Memory B cell (primary cell): ENCODE results near the gene ERAS.
"Not testable (repeated sequence)": the region's sequence is repeated elsewhere in the genome, so short reads cannot be mapped to it uniquely, and the experiment has no call there.

ENCODE experiments used
- ATAC-seq: fragments of 150-1000 bp; cut with Tn5 transposase; 2 replicates; pipeline ENCODE4 v1.10.0; 2021; ENCODE audit warnings: low read depth, mild to moderate bottlenecking, moderate library complexity
- DNase-seq, 2 donors: peaks; one replicate each; pipeline ENCODE4 v3.0.0; 2022; ENCODE audit warnings: low spot score in 2 of 2
- H3K27ac Mint-ChIP-seq: one replicate; pipeline ENCODE4 v1.8.0; 2022; ENCODE audit warnings: mild to moderate bottlenecking, moderate library complexity, mixed read lengths
- H3K27me3 Mint-ChIP-seq: one replicate; pipeline ENCODE4 v1.8.0; 2022; ENCODE audit warnings: mixed read lengths
- H3K36me3 Mint-ChIP-seq: one replicate; pipeline ENCODE4 v1.8.0; 2022; ENCODE audit warnings: mild to moderate bottlenecking, mixed read lengths
- H3K4me1 Mint-ChIP-seq: one replicate; pipeline ENCODE4 v1.8.0; 2022; ENCODE audit warnings: mixed read lengths
- H3K4me3 Mint-ChIP-seq: one replicate; pipeline ENCODE4 v1.8.0; 2022; ENCODE audit warnings: mild to moderate bottlenecking, moderate library complexity, mixed read lengths
- H3K9me3 Mint-ChIP-seq: one replicate; pipeline ENCODE4 v1.8.0; 2022; ENCODE audit warnings: mixed read lengths

The ERAS gene

DNA sequence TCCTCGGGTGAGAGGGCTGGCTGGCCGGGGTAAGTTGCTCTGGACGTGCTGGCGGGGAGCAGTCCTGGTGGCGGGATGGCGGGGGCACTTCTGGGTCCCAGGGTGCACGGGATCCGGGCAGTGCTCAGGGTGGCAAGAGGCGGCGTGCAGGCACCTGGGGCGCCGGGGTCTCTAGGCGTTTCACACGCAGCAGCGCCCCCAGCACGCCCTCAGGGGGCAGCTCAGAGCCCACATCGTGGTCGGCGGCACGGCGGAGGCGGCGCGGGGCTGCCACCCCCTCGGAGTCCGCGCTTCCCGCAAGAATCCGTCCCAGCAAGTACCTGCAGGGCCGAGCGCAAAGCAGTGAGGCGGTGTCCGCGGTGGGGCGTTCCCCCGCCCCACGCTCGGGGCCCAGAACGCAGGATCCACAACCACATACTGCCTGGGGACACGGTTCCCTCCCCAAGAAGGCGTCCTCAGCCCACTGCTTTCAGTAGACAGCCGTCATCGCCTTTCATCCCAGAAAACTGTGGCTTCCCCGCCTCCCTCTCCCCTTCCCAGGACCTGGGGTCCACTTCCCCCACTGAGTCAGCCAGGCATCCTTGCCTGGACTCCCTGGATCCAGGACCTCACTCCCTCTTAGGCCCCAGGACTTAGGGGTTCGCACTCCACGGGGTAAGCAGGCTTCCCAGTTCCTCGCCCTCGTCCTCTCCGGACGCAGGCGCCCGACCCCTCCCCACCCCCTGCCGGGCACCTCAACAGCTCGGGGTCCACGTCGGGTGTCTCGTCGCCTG, 5.0 kb downstream of the ERAS start:
- Mint-ChIP-seq H3K36me3 (peaks cover 5% of the 10 kb centered on the region), H3K4me1 (peaks cover 9% of the 10 kb centered on the region), H3K27me3 (peaks cover 21% of the 10 kb centered on the region), H3K9me3 (no peaks in the 10 kb centered on the region), H3K27ac (no peak overlapping the region), H3K4me3 (no peak overlapping the region)
- ATAC-seq (no peak), DNase-seq (no peak)

DNA sequence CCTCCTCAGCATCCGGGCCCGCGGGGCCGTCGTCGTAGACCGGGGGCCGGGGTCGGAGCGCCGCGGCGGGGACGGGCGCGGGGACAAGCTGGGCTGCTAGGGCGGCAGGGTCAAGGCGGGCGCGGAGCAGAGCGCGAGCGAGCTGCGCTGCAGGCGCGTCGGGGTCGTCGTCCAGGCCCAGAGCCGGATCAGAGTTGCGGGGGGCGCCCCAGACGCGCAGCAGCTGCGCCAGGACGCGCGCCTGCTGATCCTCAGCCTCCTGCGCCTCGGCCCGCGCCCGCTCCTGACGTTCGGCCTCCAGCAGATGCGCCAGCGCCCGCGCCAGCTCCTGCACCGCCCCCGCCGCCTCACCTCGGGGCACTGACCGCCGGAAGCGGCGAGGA, 5.6 kb downstream of the ERAS start:
- H3K9me3 Mint-ChIP-seq: no peaks in the 10 kb centered on the region
- peaks cover 22% of the 10 kb centered on the region for H3K27me3 Mint-ChIP-seq
- no peak overlapping the region for H3K27ac Mint-ChIP-seq
- H3K4me1 Mint-ChIP-seq: peaks cover 9% of the 10 kb centered on the region
- no peak for ATAC-seq
- no peak overlapping the region for H3K4me3 Mint-ChIP-seq
- DNase-seq: no peak
- peaks cover 5% of the 10 kb centered on the region for H3K36me3 Mint-ChIP-seq

DNA sequence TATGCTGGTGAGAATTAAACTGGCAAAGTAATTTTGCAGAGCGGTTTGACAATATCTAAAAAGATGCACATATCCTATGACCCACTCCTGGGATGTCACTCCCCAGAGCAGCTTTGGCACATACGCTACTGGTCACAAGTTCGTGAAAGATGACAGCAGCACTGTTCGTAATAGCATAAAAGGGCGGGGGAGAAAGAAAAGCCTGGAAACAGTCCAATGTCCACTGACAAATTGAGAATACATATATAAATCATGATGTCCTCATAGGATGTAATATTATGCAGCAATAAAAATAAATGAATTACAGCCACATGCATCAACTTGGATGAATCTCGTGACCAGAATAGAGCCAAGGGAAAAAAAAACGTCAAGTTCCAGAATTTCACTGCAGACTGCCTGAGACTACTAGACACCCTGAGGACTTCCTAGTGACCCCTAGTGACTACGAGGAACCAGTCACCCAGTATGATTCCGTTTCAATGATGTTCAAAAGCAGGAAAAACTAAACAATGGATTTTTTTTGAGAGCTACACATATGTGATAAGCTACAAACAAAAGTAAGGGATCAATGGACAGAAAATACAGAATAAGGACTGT, 7.3 kb downstream of the ERAS start:
- no peak for ATAC-seq
- H3K4me1 Mint-ChIP-seq: peaks cover 9% of the 10 kb centered on the region
- H3K9me3 Mint-ChIP-seq: no peaks in the 10 kb centered on the region
- H3K27me3 Mint-ChIP-seq: peaks cover 16% of the 10 kb centered on the region
- H3K4me3 Mint-ChIP-seq: no peak overlapping the region
- no peak for DNase-seq
- no peaks in the 10 kb centered on the region for H3K36me3 Mint-ChIP-seq
- H3K27ac Mint-ChIP-seq: no peak overlapping the region

DNA sequence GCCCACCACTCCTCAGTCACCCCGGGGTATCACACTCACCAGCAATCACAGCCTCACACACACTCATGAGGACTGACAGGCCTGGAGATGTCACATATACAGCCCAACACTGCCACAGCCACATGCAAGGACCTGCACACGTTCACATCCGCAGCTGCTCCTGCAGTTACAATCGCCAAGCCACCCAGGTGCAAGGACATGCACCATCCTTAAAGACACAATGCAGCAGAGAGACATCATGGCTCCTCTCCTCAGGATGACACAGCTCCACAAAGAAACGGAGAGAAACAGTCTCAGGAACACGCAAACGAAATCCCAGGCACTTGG, 8.0 kb downstream of the ERAS start:
- peaks cover 9% of the 10 kb centered on the region for H3K4me1 Mint-ChIP-seq
- no peaks in the 10 kb centered on the region for H3K9me3 Mint-ChIP-seq
- no peaks in the 10 kb centered on the region for H3K36me3 Mint-ChIP-seq
- H3K4me3 Mint-ChIP-seq: peak overlapping the region; percentile 64
- no peak overlapping the region for H3K27ac Mint-ChIP-seq
- H3K27me3 Mint-ChIP-seq: peaks cover 15% of the 10 kb centered on the region
- ATAC-seq (peak; percentile 24), DNase-seq (no peak)

DNA sequence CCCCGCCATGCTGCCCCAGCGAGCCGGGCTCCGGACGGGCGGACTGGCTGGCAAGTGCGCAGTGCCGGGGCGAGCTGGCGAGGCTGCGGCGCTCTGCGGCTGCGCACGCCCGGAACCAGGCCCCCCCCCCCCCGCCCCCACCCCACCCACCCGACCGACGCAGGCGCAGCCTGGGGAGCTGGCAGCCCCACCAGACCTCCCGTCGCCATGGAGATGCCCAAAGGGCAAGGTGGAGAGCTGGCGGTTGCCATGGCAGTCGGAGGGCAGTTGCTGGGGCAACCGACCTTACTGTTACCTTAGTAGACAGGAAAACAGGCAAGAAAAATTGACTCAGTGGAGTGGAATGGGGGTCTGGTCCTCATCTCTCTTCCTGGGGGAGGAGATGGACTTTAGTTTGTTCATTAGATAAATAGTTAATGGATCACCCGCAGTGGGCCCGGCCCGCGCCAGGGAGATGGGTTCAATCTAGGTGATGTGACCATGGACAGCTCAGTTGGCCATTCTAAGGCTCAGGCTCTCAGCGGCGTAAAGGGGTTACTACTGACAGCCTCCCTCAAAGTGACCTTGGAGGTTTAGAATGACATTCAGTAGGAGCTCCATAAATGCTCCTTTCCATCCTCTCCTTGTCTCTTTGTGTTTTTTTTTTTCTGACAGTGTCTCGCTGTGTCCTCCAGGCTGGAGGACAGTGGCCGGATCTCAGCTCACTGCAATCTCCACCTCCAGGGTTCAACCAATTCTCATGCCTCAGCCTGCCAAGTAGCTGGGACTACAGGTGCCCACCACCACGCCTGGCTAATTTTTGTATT, 9.4 kb downstream of the ERAS start, which contains the start of gene PCSK1N:
PCSK1N (minus strand) TSS at position 87 of the 806 bp plus-strand sequence; CDS start at position 9, 78 bp downstream.
- Mint-ChIP-seq H3K4me1 (peaks cover 9% of the 10 kb centered on the region), H3K36me3 (no peaks in the 10 kb centered on the region), H3K27ac (no peak within 1 kb of the TSS), H3K27me3 (peaks cover 13% of the 10 kb centered on the region), H3K4me3 (peak within 1 kb of the TSS; percentile 64), H3K9me3 (no peaks in the 10 kb centered on the region)
- DNase-seq (no peak), ATAC-seq (peak; percentile 41)

DNA sequence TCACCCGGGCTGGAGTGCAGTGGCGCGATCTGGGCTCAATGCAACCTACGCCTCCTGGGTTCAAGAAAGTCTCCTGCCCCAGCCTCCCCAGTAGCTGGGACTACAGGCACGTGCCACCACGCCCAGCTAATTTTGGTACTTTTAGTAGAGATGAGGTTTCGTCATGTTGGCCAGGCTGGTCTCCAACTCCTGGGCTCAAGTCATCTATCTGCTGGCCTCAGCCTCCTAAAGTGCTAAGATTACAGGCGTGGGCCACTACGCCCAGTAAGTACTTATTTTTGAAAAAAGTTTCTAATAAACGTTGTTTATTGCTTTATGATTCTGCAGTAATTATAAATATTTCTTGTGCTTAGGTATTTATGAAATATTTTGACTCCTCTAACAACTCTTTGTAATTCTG, 13.4 kb downstream of the ERAS start:
- ATAC-seq (no peak), DNase-seq (no peak)
- Mint-ChIP-seq H3K4me3 (no peak overlapping the region), H3K36me3 (no peaks in the 10 kb centered on the region), H3K27ac (no peak overlapping the region), H3K9me3 (no peaks in the 10 kb centered on the region), H3K27me3 (peaks cover 11% of the 10 kb centered on the region), H3K4me1 (peaks cover 3% of the 10 kb centered on the region)

DNA sequence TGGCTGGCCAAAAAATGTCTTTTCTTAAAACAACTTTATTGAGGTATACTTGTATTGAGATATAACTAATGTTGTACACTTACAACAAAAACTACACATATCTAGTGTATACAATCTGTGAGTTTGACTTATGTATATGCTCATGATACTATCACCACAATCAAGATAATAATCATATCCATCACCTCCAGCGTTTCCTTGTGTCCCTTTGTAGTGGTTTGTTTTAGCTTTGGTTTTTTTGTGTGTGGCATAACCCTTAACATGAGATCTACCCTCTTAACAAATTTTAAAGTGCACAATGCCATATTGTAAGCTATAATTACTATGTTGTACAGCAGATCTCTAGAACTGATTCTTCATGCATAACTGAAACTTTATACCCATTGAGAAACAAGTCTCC, 22.5 kb downstream of the ERAS start:
- Mint-ChIP-seq H3K4me3 (no peak overlapping the region), H3K27ac (no peak overlapping the region), H3K27me3 (peaks cover under 1% of the 10 kb centered on the region), H3K9me3 (no peaks in the 10 kb centered on the region), H3K4me1 (peaks cover 4% of the 10 kb centered on the region), H3K36me3 (peaks cover 2% of the 10 kb centered on the region)
- ATAC-seq (no peak), DNase-seq (no peak)

DNA sequence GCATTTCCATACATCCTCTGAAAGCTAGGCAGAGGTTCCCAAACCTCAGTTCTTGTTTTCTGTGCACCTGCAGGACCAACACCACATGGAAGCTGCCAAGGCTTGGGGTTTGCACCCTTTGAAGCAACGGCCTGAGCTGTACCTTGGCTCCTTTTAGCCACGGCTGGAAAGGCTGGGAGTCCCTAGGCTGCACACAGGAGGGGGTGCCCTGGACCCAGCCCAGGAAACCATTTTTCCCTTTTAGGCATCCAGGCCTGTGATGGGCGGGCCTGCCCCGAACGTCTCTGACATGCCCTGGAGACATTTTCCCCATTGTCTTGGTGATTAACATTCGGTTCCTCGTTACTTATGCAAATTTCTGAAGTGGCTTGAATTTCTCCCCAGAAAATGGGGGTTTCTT, 26.5 kb downstream of the ERAS start:
- H3K4me1 Mint-ChIP-seq: peaks cover 7% of the 10 kb centered on the region
- H3K36me3 Mint-ChIP-seq: peaks cover 2% of the 10 kb centered on the region
- H3K27ac Mint-ChIP-seq: no peak overlapping the region
- no peak overlapping the region for H3K4me3 Mint-ChIP-seq
- DNase-seq (no peak), ATAC-seq (no peak)
- H3K27me3 Mint-ChIP-seq: peaks cover 6% of the 10 kb centered on the region
- H3K9me3 Mint-ChIP-seq: no peaks in the 10 kb centered on the region

DNA sequence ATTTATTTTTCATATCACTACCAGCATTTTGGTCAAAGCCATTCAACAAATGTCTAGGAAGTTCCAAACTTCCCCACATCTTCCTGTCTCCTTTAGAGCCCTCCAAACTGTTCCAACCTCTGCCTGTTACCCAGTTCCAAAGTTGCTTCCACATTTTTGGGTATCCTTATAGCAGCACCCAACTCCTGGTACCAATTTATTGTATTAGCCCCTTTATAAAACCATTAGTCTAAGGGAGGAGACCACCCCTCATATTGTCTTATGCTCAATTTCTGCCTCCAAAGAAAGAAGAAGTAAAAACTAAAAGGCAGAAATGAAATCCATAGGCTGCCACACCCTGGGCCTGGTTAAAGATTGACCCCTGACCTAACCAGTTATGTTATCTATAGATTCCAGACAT, 27.2 kb downstream of the ERAS start:
- not testable (repeated sequence) for ATAC-seq, H3K9me3 Mint-ChIP-seq, H3K27ac Mint-ChIP-seq, DNase-seq, H3K36me3 Mint-ChIP-seq, H3K4me1 Mint-ChIP-seq, H3K4me3 Mint-ChIP-seq, H3K27me3 Mint-ChIP-seq

DNA sequence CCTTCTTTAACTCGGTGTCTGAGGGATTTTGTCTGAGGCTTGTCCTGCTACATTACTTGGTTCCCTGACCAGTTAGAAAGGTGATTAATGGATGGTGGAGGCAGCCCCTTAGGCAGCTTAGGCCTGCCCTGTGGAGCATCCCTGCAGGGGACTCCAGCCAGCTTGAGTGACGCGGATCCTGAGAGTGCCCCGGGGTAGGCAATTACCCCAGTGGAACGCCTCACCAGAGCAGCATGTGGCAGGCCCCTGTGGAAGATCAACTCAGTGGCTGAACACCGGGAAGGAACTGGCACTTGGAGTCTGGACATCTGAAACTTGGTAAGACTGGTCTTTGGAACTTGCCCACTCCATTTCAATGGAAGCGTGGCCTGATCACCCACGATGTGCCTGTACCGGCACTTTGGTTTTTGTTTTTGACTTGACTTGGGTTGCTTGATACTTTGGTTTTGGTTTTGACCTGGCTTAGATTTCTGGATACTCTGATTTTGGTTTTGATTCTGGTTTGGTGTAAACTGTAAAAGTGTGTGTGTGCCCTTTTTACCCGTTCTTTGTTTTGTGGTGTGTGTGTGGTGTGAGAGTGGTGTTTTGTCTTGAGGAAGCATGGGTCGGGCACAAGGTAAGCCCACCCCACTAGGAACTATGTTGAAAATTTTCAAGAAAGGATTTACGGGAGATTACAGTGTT, 27.9 kb downstream of the ERAS start:
- not testable (repeated sequence) for H3K4me1 Mint-ChIP-seq, H3K36me3 Mint-ChIP-seq, H3K4me3 Mint-ChIP-seq, ATAC-seq, DNase-seq, H3K27me3 Mint-ChIP-seq, H3K9me3 Mint-ChIP-seq, H3K27ac Mint-ChIP-seq

DNA sequence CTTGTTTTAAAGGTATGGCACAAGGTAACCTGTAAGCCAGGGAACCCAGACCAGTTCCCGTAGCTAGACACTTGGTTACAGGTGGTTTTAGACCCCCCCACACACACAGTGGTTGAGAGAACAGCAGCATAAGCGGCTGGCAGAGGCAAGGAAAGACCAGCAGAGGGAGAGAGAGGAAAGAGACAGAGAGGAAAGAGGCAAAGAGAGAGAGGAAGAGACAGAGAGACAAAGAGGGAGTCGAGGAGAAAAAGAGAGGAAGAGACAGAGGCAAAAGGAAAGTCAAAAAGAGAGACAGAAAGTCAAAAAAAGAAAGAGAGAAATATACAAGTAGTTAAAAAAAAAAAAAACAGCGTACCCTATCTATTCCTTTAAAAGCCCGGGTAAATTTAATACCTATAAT, 28.6 kb downstream of the ERAS start:
- ATAC-seq (no peak), DNase-seq (no peak)
- Mint-ChIP-seq H3K4me1 (peaks cover 7% of the 10 kb centered on the region), H3K4me3 (no peak overlapping the region), H3K27ac (no peak overlapping the region), H3K9me3 (no peaks in the 10 kb centered on the region), H3K27me3 (peaks cover 6% of the 10 kb centered on the region), H3K36me3 (peaks cover 2% of the 10 kb centered on the region)

DNA sequence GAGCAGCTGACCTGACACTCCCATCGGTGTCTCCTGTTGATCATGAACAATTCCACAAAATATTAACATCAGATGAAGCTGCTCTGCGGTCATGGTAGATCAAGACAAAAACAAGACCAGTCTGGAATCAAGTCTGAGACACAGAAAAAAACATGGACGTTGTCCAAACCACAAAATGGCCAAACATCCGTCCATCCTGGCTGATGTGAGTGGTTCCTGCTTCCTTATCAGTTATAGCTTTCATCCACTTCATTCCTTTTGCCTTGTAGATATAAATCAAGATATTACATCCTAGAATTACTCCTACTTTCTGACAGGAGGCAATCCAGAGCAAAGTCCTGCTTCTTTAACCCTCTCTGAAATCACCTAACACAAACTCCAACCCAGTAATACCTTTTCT, 37.9 kb downstream of the ERAS start:
- peaks cover 4% of the 10 kb centered on the region for H3K27me3 Mint-ChIP-seq
- ATAC-seq: no peak

DNA sequence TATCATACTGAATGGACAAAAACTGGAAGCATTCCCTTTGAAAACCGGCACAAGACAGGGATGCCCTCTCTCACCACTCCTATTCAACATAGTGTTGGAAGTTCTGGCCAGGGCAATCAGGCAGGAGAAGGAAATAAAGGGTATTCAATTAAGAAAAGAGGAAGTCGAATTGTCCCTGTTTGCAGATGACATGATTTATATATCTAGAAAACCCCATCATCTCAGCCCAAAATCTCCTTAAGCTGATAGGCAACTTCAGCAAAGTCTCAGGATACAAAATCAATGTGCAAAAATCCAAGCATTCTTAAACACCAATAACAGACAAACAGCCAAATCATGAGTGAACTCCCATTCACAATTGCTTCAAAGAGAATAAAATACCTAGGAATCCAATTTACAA, 45.7 kb downstream of the ERAS start:
- not testable (repeated sequence) for DNase-seq, H3K27me3 Mint-ChIP-seq, ATAC-seq, H3K27ac Mint-ChIP-seq, H3K4me3 Mint-ChIP-seq, H3K4me1 Mint-ChIP-seq, H3K9me3 Mint-ChIP-seq, H3K36me3 Mint-ChIP-seq

More for the DNA sequence above, 37.9 kb downstream of the ERAS start:
- Mint-ChIP-seq H3K4me3 (no peak overlapping the region), H3K9me3 (no peaks in the 10 kb centered on the region), H3K4me1 (no peaks in the 10 kb centered on the region), H3K36me3 (no peaks in the 10 kb centered on the region), H3K27ac (no peak overlapping the region)
- DNase-seq: no peak

DNA sequence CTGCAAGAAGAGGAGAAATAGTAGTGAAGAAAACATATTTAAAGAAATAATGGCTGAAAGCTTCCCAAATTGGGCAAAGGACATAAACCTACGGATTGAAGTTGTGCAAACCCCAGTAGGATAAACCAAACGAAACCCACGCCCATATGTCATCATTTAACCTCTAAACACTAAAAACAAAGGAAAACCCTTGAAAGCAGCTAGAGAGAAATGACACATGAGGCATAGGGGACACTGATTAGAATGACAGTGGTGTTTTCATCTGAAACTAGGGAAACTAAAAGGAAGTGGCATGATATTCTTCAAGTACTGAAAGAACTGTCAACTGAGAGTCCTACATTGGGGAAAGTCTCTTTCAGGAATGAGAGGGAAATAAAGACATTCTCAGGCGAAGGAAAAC, 50.6 kb downstream of the ERAS start:
- not testable (repeated sequence) for DNase-seq, ATAC-seq, H3K9me3 Mint-ChIP-seq

More for the DNA sequence above, 50.6 kb downstream of the ERAS start:
- H3K27me3 Mint-ChIP-seq, H3K27ac Mint-ChIP-seq, H3K4me3 Mint-ChIP-seq, H3K36me3 Mint-ChIP-seq, H3K4me1 Mint-ChIP-seq: not testable (repeated sequence)
